ENCODE data around the gene MOB3A.
A peak's percentile ranks its signal among the peaks of the same experiment; 100 is the strongest.

The MOB3A gene

GRCh38 chr19:2057484-2058469, 38.3 kb downstream of the MOB3A start:
- DNase-seq (ENCODE audit: low read depth in 2 of 2): no peak
- no peak for TF ChIP-seq CTCF (IDR thresholded peaks at IDR 0.05; ENCODE audit: low read depth, low read length)
- H3K4me3 ChIP-seq (replicated peaks in 1 of 2; ENCODE audit: low read depth in 2 of 2, low read length in 2 of 2): no peak overlapping the region

- DNase-seq (ENCODE audit: low read depth in 2 of 2): no peak
- H3K4me3 ChIP-seq (replicated peaks in 1 of 2; ENCODE audit: low read depth in 2 of 2, low read length in 2 of 2): no peak overlapping the region
- no peak for TF ChIP-seq CTCF (IDR thresholded peaks at IDR 0.05; ENCODE audit: low read depth, low read length)
Observed at GRCh38 chr19:2056837-2057192, 39.3 kb downstream of the MOB3A start.

GRCh38 chr19:2055931-2056836, 39.9 kb downstream of the MOB3A start:
- H3K4me3 ChIP-seq (replicated peaks in 1 of 2; ENCODE audit: low read depth in 2 of 2, low read length in 2 of 2): peak overlapping the region in 1 of 2 donors; percentile 36
- DNase-seq (ENCODE audit: low read depth in 2 of 2): peak; percentile 78 to 84

DNA sequence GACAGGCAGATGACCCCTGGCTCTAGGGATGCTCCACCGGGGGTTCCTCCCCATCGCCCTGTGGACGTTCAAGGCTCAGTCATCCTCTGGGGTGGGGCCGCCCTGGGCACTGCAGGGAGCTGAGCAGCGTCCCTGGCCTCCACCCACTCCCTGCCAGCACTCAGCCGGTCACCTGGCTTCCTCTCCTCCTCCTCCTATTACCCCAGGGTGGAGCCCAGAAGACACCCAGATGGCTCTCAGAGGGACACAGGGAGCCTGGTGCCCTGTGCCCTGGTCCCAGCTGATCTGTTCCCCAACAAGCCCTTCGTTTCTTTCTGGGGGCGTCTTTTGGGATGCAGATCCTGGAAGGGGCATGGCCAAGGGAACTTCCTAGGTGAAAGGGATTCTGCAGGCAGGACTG, 41.4 kb downstream of the MOB3A start:
- no peak for TF ChIP-seq CTCF (IDR thresholded peaks at IDR 0.05; ENCODE audit: low read depth, low read length)
- no peak overlapping the region for H3K4me3 ChIP-seq (replicated peaks in 1 of 2; ENCODE audit: low read depth in 2 of 2, low read length in 2 of 2)
- no peak for DNase-seq (ENCODE audit: low read depth in 2 of 2)

More at GRCh38 chr19:2055931-2056836, 39.9 kb downstream of the MOB3A start:
- no peak for TF ChIP-seq CTCF (IDR thresholded peaks at IDR 0.05; ENCODE audit: low read depth, low read length)

- no peak for TF ChIP-seq CTCF (IDR thresholded peaks at IDR 0.05; ENCODE audit: low read depth, low read length)
- DNase-seq (ENCODE audit: low read depth in 2 of 2): peak; percentile 70 to 98
- H3K4me3 ChIP-seq (replicated peaks in 1 of 2; ENCODE audit: low read depth in 2 of 2, low read length in 2 of 2): no peak overlapping the region
Observed at GRCh38 chr19:2053601-2054389, 42.3 kb downstream of the MOB3A start.

All from cardiac fibroblast (primary cell).